ENCODE results near the gene PML. TPM values are rescaled to one million over a fixed set of nuclear protein-coding genes. Genes with fewer than 3 reads are reported as not detected.

The PML gene
- total RNA-seq, 5 donors from 2014 or later (not counting 1 experiment from before 2014, with no cell fraction given) = 43.0 to 79.8 (median 60.7) TPM

GRCh38 chr15:73948982-73949381, 45.5 kb upstream of the PML start:
- H3K4me1 ChIP-seq (ENCODE audit: control insufficient read depth in 1 of 2, extremely low read depth in 1 of 2, insufficient read depth in 2 of 2, low read length in 2 of 2) = peaks cover 0 to 17% of the 10 kb centered on the region in 2 experiments
- no peak overlapping the region for H3K27ac ChIP-seq (ENCODE audit: low read length)
- no peaks in the 10 kb centered on the region for H3K9me3 ChIP-seq
- CTCF ChIA-PET = interaction anchor here (0.6 to 0.9 kb wide), 2 partner anchors 8 to 13 kb away, joined by 3 to 4 read pairs; no protein-coding TSS in a partner anchor
- peaks cover 9 to 21% (median 10%) of the 10 kb centered on the region in 3 donors for H3K4me1 Mint-ChIP-seq
- H3K27ac Mint-ChIP-seq = no peak overlapping the region
- no peaks in the 10 kb centered on the region for H3K27me3 ChIP-seq (replicated peaks in 1 of 2; ENCODE audit: control insufficient read depth in 2 of 2, extremely low read depth in 1 of 2, insufficient read depth in 2 of 2, low read length in 1 of 2)
- POLR2A ChIA-PET = no interaction called here
- H3K27me3 Mint-ChIP-seq = no peaks in the 10 kb centered on the region
- H3K9me3 Mint-ChIP-seq = no peaks in the 10 kb centered on the region
- no peaks in the 10 kb centered on the region for H3K36me3 Mint-ChIP-seq
- no peak overlapping the region for H3K4me3 Mint-ChIP-seq
- WGBS (ENCODE audit: insufficient coverage) = no CpG with 5 or more reads among the region's 4 CpGs
- no peak for ATAC-seq (replicated peaks in 1 of 4)
- H3K4me3 ChIP-seq (ENCODE audit: control insufficient read depth in 1 of 2, extremely low read depth in 1 of 2, low read length in 1 of 2) = no peak overlapping the region
- no peak for DNase-seq
- H3K36me3 ChIP-seq (ENCODE audit: control insufficient read depth in 2 of 2, extremely low read depth in 1 of 2, insufficient read depth in 1 of 2, low read length in 1 of 2) = no peaks in the 10 kb centered on the region

- H3K27ac Mint-ChIP-seq = no peak overlapping the region
- POLR2A ChIA-PET = interaction anchor here in 1 of 2 donors (0.6 kb wide), 2 partner anchors 24 to 79 kb away, joined by 4 read pairs; no protein-coding TSS in a partner anchor
These were observed 45.0 kb upstream of the PML start for GRCh38 chr15:73949496-73949895.

GRCh38 chr15:73950479-73950830, 44.1 kb upstream of the PML start:
- CTCF ChIA-PET = interaction anchor here (0.6 to 1.8 kb wide), 12 partner anchors 9 to 654 kb away, joined by 3 to 7 read pairs (median 4); no protein-coding TSS in a partner anchor
- no peaks in the 10 kb centered on the region for H3K36me3 Mint-ChIP-seq

More at GRCh38 chr15:73949496-73949895, 45.0 kb upstream of the PML start:
- DNase-seq (no peak), ATAC-seq (replicated peaks in 1 of 4) (no peak)
- H3K9me3 Mint-ChIP-seq = no peaks in the 10 kb centered on the region
- H3K36me3 Mint-ChIP-seq = no peaks in the 10 kb centered on the region
- no peak overlapping the region for H3K4me3 ChIP-seq (ENCODE audit: control insufficient read depth in 1 of 2, extremely low read depth in 1 of 2, low read length in 1 of 2)
- H3K27me3 Mint-ChIP-seq = no peaks in the 10 kb centered on the region
- no peaks in the 10 kb centered on the region for H3K36me3 ChIP-seq (ENCODE audit: control insufficient read depth in 2 of 2, extremely low read depth in 1 of 2, insufficient read depth in 1 of 2, low read length in 1 of 2)
- peaks cover 9 to 21% (median 10%) of the 10 kb centered on the region in 3 donors for H3K4me1 Mint-ChIP-seq
- 91% methylated on average over 9 of the region's 10 CpGs for WGBS (ENCODE audit: insufficient coverage)
- H3K27ac ChIP-seq (ENCODE audit: low read length) = no peak overlapping the region
- H3K9me3 ChIP-seq = no peaks in the 10 kb centered on the region
- H3K4me1 ChIP-seq (ENCODE audit: control insufficient read depth in 1 of 2, extremely low read depth in 1 of 2, insufficient read depth in 2 of 2, low read length in 2 of 2) = peaks cover 0 to 17% of the 10 kb centered on the region in 2 experiments
- no peaks in the 10 kb centered on the region for H3K27me3 ChIP-seq (replicated peaks in 1 of 2; ENCODE audit: control insufficient read depth in 2 of 2, extremely low read depth in 1 of 2, insufficient read depth in 2 of 2, low read length in 1 of 2)
- CTCF ChIA-PET = interaction anchor here in 1 of 2 donors (0.7 kb wide), 1 partner anchor 1665 kb away, joined by 3 read pairs; no protein-coding TSS in a partner anchor
- H3K4me3 Mint-ChIP-seq = no peak overlapping the region

GRCh38 chr15:73950831-73951561, 43.5 kb upstream of the PML start:
- Mint-ChIP-seq H3K9me3 (no peaks in the 10 kb centered on the region), H3K4me1 (peaks cover 8 to 14% (median 9%) of the 10 kb centered on the region in 3 donors), H3K36me3 (no peaks in the 10 kb centered on the region), H3K27ac (peak overlapping the region; percentile 85 to 87), H3K4me3 (no peak overlapping the region), H3K27me3 (no peaks in the 10 kb centered on the region)
- Histone ChIP-seq H3K9me3 (no peaks in the 10 kb centered on the region), H3K4me1 (ENCODE audit: control insufficient read depth in 1 of 2, extremely low read depth in 1 of 2, insufficient read depth in 2 of 2, low read length in 2 of 2) (peaks cover 0 to 16% of the 10 kb centered on the region in 2 experiments), H3K27me3 (replicated peaks in 1 of 2; ENCODE audit: control insufficient read depth in 2 of 2, extremely low read depth in 1 of 2, insufficient read depth in 2 of 2, low read length in 1 of 2) (no peaks in the 10 kb centered on the region), H3K27ac (ENCODE audit: low read length) (no peak overlapping the region), H3K36me3 (ENCODE audit: control insufficient read depth in 2 of 2, extremely low read depth in 1 of 2, insufficient read depth in 1 of 2, low read length in 1 of 2) (no peaks in the 10 kb centered on the region), H3K4me3 (ENCODE audit: control insufficient read depth in 1 of 2, extremely low read depth in 1 of 2, low read length in 1 of 2) (no peak overlapping the region)
- DNase-seq (peak; percentile 39 to 82 (median 68)), ATAC-seq (replicated peaks in 1 of 4) (peak; percentile 88 to 98 (median 90))
- 24% methylated on average over 14 of the region's 15 CpGs for WGBS (ENCODE audit: insufficient coverage)
- ChIA-PET POLR2A (interaction anchor here (0.6 to 0.7 kb wide), 2 partner anchors 400 to 1095 kb away, joined by 3 read pairs; no protein-coding TSS in a partner anchor), CTCF (interaction anchor here (0.6 to 1.8 kb wide), 16 partner anchors 8 to 663 kb away, joined by 3 to 7 read pairs (median 3); no protein-coding TSS in a partner anchor)

More at GRCh38 chr15:73950479-73950830, 44.1 kb upstream of the PML start:
- Histone ChIP-seq H3K36me3 (ENCODE audit: control insufficient read depth in 2 of 2, extremely low read depth in 1 of 2, insufficient read depth in 1 of 2, low read length in 1 of 2) (no peaks in the 10 kb centered on the region), H3K27me3 (replicated peaks in 1 of 2; ENCODE audit: control insufficient read depth in 2 of 2, extremely low read depth in 1 of 2, insufficient read depth in 2 of 2, low read length in 1 of 2) (no peaks in the 10 kb centered on the region), H3K9me3 (no peaks in the 10 kb centered on the region), H3K4me1 (ENCODE audit: control insufficient read depth in 1 of 2, extremely low read depth in 1 of 2, insufficient read depth in 2 of 2, low read length in 2 of 2) (peaks cover 0 to 17% of the 10 kb centered on the region in 2 experiments), H3K4me3 (ENCODE audit: control insufficient read depth in 1 of 2, extremely low read depth in 1 of 2, low read length in 1 of 2) (no peak overlapping the region), H3K27ac (ENCODE audit: low read length) (no peak overlapping the region)
- no peak for DNase-seq
- H3K27me3 Mint-ChIP-seq = no peaks in the 10 kb centered on the region
- no peak overlapping the region for H3K4me3 Mint-ChIP-seq
- peak overlapping the region in 1 of 2 donors; percentile 34 for H3K27ac Mint-ChIP-seq
- ATAC-seq (replicated peaks in 1 of 4) = no peak
- POLR2A ChIA-PET = interaction anchor here in 1 of 2 donors (0.6 kb wide), 1 partner anchor 400 kb away, joined by 3 read pairs; no protein-coding TSS in a partner anchor
- peaks cover 9 to 16% (median 10%) of the 10 kb centered on the region in 3 donors for H3K4me1 Mint-ChIP-seq
- H3K9me3 Mint-ChIP-seq = no peaks in the 10 kb centered on the region

GRCh38 chr15:73951601-73952000, 42.9 kb upstream of the PML start:
- H3K9me3 Mint-ChIP-seq = no peaks in the 10 kb centered on the region
- POLR2A ChIA-PET = interaction anchor here in 1 of 2 donors (0.7 kb wide), 1 partner anchor 1094 kb away, joined by 3 read pairs; no protein-coding TSS in a partner anchor
- no peaks in the 10 kb centered on the region for H3K27me3 ChIP-seq (replicated peaks in 1 of 2; ENCODE audit: control insufficient read depth in 2 of 2, extremely low read depth in 1 of 2, insufficient read depth in 2 of 2, low read length in 1 of 2)
- H3K27ac Mint-ChIP-seq = peak overlapping the region in 1 of 2 donors; percentile 87
- H3K36me3 ChIP-seq (ENCODE audit: control insufficient read depth in 2 of 2, extremely low read depth in 1 of 2, insufficient read depth in 1 of 2, low read length in 1 of 2) = no peaks in the 10 kb centered on the region
- no peak for ATAC-seq (replicated peaks in 1 of 4)
- CTCF ChIA-PET = interaction anchor here (0.6 to 1.8 kb wide), 10 partner anchors 12 to 662 kb away, joined by 3 to 7 read pairs (median 4); no protein-coding TSS in a partner anchor
- H3K4me3 Mint-ChIP-seq = no peak overlapping the region
- 100% methylated on average over 1 of the region's 13 CpGs for WGBS (ENCODE audit: insufficient coverage)
- DNase-seq = no peak
- H3K4me3 ChIP-seq (ENCODE audit: control insufficient read depth in 1 of 2, extremely low read depth in 1 of 2, low read length in 1 of 2) = no peak overlapping the region
- H3K36me3 Mint-ChIP-seq = no peaks in the 10 kb centered on the region
- H3K27ac ChIP-seq (ENCODE audit: low read length) = no peak overlapping the region
- peaks cover 0 to 13% of the 10 kb centered on the region in 2 experiments for H3K4me1 ChIP-seq (ENCODE audit: control insufficient read depth in 1 of 2, extremely low read depth in 1 of 2, insufficient read depth in 2 of 2, low read length in 2 of 2)
- H3K4me1 Mint-ChIP-seq = peaks cover 4 to 8% (median 4%) of the 10 kb centered on the region in 3 donors
- H3K27me3 Mint-ChIP-seq = no peaks in the 10 kb centered on the region
- H3K9me3 ChIP-seq = no peaks in the 10 kb centered on the region

GRCh38 chr15:73952171-73952912, 42.2 kb upstream of the PML start:
- H3K36me3 Mint-ChIP-seq = no peaks in the 10 kb centered on the region
- no peaks in the 10 kb centered on the region for H3K9me3 Mint-ChIP-seq
- ChIA-PET POLR2A (no interaction called here), CTCF (interaction anchor here in 1 of 2 donors (1.8 kb wide), 1 partner anchor 12 kb away, joined by 6 read pairs; no protein-coding TSS in a partner anchor)
- no peak overlapping the region for H3K4me3 Mint-ChIP-seq
- Histone ChIP-seq H3K27me3 (replicated peaks in 1 of 2; ENCODE audit: control insufficient read depth in 2 of 2, extremely low read depth in 1 of 2, insufficient read depth in 2 of 2, low read length in 1 of 2) (no peaks in the 10 kb centered on the region), H3K4me1 (ENCODE audit: control insufficient read depth in 1 of 2, extremely low read depth in 1 of 2, insufficient read depth in 2 of 2, low read length in 2 of 2) (peaks cover 0 to 17% of the 10 kb centered on the region in 2 experiments), H3K36me3 (ENCODE audit: control insufficient read depth in 2 of 2, extremely low read depth in 1 of 2, insufficient read depth in 1 of 2, low read length in 1 of 2) (no peaks in the 10 kb centered on the region), H3K27ac (ENCODE audit: low read length) (no peak overlapping the region), H3K9me3 (no peaks in the 10 kb centered on the region), H3K4me3 (ENCODE audit: control insufficient read depth in 1 of 2, extremely low read depth in 1 of 2, low read length in 1 of 2) (no peak overlapping the region)
- no peak for ATAC-seq (replicated peaks in 1 of 4)
- H3K27me3 Mint-ChIP-seq = no peaks in the 10 kb centered on the region
- peaks cover 8 to 14% (median 9%) of the 10 kb centered on the region in 3 donors for H3K4me1 Mint-ChIP-seq
- WGBS (ENCODE audit: insufficient coverage) = 96% methylated on average over 14 of the region's 21 CpGs
- H3K27ac Mint-ChIP-seq = no peak overlapping the region
- DNase-seq = no peak
